CMK (cell line): Measurements from ENCODE around the gene PLPP3.

ENCODE experiments used
- DNase-seq: peaks from one replicate; pipeline ENCODE4 v3.0.0-alpha.2; 2010; ENCODE audit warnings: low read depth

PLPP3 gene

DNA sequence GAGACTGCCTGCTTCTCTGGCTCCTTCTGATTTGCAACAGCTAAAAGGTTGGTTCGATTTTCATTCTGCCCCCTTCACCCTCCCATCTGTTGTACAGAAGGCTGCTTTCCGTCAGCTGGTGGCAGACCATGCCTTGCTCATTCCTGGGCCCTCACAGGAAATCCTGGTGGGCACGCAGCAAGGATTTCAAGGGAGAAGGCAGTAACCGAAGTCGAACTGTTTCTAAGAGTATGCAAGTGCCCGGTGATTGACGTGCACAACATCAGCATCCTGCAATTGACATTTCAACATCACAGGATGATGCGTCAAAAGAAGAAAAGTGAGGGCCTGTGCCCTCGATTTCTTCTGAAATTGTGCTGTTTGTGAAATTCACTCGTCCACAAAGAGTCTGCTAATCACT, 83.8 kb downstream of the PLPP3 start:
- DNase-seq, result no peak

DNA sequence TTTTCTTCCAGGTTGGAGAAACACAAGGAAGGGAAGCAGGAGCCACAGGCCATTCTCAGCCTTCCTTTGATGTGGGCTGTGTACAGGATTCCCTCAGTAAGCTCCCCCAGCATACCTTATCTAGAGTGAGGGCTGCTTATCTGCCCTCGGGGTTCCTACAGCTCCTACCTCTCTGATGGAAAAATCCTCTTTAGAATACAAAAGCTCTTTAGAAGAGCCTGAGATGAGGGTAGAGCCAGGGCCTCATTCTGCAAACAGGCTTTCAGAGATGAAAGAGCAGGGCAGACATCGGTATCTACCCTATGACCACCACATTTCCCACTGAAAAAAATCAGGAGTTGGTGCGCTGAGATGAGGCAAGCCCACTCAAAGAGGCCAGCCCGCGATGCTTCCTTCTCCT, 85.1 kb downstream of the PLPP3 start:
- no peak for DNase-seq

DNA sequence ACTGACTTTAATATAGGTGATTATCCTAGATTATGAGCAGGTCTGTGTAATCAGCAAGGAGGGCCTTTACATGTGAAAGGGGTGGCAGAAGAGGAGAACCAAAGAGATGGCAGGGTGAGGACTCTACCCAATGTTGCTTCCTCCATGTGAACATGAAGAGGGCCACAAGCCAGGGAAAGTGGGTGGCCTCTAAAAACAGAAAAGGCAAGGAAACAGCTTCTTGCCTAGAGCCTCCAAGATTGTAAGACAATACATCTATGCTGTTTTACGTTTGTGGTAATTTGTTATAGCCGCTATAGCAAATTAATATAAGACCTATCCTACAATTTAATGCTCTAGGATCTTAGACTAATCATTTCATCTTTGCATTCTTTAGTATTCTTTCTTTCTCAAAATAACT, 85.5 kb downstream of the PLPP3 start:
- no peak for DNase-seq

DNA sequence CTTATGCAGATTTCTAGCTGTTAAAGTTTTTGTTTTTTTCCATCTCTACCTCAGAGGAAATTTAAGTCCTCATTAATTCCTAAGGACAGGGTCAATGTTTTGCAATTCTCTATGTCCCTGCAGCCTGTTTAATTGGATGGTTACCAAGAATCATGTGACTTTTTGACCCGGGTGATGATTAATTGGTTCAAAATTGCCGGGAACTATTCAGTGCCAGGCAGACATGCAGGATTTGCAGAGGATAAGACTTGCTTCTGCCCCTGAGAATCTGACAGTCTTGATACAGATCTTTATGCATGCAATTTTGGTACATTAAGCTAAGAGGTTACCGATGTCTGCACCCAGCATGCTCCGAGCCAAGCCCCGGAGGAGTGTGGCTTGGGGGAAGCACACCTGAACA, 87.9 kb downstream of the PLPP3 start:
- no peak for DNase-seq

DNA sequence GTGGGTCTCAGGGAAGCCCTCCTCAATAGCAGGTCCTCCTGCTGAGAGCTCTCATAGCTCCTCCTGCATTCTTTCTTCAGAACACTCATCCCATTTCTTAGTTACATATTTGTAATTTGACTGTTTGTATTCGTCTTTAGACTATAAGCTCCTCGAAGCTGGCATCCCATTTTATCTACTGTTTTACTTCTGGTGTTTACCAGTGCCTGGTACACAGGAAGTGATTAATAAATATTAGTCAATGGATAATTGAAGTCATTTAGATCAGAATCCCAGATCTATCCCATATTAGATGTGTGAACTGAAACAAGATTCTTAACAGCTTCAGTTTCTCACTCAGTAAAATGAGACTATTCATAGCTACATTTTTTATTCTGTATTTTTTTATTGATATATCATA, 88.7 kb downstream of the PLPP3 start:
- no peak for DNase-seq

DNA sequence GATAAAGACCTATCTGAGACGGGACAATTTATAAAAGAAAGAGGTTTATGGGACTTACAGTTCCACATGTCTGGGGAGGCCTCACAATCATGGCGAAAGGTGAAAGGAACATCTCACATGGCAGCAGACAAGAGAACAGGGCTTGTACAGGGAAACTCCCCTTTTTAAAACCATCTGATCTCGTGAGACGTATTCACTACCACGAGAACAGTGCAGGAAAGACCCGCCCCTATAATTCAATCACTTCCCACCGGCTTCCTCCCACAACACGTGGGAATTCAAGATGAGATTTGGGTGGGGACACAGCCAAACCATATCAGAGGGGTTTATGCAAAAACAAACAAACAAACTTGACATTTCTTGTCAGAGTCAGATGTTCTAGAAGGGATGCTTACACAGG, 89.7 kb downstream of the PLPP3 start:
- no peak for DNase-seq

DNA sequence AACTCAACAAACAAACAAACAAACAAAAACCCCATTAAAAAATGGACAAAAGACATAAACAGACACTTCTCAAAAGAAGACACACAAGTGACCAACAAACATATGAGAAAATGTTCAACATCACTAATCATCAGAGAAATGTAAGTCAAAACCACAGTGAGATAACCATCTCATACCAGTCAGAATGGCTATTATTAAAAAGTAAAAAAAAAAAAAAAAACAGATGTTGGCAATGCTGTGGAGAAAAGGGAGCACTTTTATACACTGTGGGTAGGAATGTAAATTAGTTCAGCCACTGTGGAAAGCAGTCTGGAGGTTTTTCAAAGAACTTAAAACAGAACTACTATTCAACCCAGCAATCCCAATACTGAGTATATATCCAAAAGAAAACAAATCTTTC, 94.7 kb downstream of the PLPP3 start:
- DNase-seq, result no peak

DNA sequence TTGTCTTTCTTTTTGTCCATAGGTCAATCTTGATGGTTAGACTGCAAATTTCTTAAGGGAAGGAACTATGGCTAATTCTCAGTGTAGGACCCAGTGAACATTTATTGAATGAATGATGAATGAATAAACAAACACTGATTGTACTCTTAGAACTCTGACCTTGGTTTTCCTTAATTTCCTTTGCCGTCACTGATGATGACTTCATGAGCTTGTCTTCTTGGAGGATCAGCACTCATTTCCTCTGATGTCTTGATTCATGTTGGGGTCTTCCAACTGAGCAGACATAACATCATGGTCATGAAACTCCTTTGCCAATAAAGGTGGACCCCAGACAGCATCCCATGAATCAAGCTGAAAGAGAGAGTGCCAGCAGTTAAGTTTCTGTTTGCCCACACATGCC, 96.3 kb downstream of the PLPP3 start:
- no peak for DNase-seq

DNA sequence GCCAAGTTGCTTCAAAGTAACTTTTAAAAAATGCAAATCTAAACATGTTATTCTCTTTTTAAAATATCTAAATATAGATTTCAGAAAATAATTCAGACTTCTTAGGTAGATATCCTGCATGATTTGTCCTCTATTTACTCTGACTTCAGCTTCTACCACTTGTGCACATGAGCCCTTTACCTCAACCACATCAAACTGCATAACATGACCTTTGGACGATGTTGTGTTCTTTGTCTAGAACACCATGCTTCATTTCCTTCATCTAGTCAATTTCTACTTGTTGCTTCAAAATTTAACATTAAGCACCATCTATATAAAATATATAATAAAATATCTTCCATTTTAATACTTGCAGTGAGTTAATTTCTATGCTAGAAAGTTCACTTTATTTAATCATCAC, 96.9 kb downstream of the PLPP3 start:
- no peak for DNase-seq

DNA sequence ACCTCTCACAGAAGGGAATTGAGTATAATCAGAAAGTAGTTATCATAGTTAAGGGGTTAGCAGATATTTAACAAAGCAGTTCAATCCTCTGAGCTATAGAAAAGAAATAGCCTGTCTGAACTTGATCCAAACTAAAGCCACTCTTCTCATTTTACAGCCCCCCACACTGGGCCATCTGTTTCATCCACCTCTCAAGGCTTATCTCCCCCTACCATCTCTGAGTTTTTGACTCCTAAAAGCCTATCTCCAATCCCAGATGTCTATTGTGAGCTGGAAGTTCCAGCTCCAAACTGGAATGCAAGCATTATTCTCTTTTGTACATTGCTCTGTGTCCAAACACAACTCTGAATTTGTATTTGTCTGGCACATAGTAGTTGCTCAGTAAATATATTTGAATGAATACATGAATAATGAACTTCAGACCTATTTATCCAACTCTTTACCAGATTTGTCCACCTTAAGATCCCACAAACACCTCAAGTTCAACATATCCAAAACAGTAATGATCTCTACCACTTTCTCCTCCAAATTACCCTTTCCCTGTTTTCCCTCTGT, 98.1 kb downstream of the PLPP3 start:
- no peak for DNase-seq

DNA sequence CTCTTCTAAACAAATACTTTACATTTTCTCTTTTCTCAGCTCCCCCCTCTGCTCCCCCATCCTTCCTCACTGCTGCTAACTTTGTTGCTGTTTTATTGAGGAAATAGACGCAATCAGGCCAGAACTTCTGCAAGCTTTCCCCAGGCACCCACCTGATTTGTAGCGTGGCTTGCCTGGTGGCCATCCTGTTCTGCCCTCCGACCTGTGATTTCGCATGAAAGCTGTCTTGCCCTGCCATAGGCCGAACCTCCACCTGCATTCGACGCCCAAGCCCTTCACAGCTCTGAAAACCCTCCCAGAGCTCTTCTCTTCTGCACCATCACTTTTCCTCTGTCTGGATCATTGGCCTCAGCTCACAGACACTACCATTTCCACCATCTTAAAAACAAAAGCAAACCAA, 100.6 kb downstream of the PLPP3 start:
- no peak for DNase-seq

DNA sequence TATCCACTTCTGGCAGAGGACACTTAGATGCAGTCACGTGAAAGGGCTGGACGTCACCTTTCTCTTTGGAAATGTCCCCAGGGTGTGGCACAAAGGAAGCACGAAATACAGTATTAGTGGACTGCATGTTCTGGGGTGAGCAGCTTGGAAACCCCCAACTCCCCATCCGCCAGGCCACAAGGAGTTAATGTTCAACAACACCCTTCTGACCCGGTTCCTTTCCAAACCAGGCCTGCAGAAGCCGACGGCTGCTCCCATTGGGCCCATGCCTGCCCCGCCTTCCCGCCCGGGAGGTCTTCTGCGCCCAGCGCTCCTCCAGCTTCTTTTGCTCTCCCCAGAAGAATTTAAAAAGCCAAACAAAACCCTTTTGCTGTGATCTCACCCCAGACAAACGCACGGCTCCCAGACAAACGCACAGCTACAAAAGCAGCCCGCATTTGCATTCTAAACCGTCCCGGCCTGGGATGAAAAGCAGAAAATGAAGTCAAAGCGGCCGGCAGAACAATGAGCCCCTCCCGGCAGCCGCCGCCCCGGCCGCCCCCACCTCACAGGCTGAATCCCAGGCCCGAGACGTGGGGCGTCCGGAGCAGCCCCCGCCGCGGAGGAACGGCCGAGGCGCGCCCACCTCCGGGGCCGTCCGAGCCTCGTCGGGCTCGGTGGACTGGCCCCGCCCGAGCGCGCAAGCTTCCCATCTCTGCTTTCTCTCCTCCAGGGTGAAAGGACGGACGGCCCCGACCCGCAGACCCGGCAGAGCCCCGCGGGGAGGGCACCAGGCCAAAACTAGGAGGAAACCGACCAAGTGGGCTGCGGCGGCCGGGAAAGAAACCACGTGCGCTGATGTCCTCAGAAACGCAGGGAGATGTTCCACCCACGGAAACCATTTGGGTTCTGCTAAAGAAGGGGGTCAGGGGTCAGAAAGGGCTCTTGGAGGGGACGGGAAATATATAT, 101.9 kb downstream of the PLPP3 start:
- no peak for DNase-seq

DNA sequence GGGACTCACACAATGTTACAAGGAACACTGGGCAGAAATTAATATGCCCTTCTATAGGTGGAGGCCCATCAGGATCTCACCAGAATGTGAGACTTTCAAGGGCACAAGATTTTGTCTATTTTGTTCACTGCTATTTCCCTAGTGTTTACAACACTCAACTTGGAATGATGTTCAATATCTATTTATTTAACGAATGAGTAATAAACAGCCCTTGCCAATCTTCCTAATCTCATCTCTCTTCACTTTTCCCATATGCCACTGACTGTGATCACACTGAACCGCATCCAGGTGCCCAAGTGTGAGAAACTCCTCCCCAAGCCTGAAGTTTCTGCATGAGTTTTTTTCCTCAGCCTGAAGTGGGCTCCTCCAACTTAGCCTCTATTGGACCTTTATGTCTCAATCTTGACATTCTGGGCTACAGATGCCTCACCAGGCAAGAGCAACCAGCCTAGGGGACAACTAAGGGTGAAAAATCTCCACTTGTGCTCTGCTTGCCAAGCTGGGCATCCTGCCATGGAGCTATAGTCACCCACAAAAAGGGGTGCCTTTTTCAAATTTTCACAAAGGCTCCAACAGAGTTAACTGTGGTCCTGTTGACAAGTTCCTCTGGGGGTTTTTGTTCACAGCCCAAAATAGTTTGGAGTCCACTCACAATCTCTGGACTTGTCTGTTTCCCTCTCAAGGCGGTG, 105.6 kb downstream of the PLPP3 start:
- DNase-seq, result no peak

DNA sequence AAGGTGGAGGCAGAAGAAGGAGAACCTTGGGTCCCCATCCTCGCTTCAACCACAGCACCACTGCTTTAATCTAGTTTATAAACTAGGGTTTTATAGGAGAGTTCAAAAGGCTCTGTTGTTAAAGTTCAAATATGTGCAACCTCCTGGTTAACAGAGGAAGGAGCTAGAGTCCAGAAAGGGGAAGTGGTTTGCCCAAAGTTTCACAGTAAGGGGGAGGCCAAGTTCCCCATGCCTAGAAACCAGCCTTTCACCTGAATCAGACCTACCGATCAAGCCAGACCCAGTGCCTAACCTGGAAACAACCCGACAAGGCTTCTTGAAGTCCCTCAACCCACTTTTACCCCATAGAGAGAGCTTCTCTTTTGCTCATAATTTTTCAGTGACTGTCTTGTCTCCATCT, 106.5 kb downstream of the PLPP3 start:
- no peak for DNase-seq

DNA sequence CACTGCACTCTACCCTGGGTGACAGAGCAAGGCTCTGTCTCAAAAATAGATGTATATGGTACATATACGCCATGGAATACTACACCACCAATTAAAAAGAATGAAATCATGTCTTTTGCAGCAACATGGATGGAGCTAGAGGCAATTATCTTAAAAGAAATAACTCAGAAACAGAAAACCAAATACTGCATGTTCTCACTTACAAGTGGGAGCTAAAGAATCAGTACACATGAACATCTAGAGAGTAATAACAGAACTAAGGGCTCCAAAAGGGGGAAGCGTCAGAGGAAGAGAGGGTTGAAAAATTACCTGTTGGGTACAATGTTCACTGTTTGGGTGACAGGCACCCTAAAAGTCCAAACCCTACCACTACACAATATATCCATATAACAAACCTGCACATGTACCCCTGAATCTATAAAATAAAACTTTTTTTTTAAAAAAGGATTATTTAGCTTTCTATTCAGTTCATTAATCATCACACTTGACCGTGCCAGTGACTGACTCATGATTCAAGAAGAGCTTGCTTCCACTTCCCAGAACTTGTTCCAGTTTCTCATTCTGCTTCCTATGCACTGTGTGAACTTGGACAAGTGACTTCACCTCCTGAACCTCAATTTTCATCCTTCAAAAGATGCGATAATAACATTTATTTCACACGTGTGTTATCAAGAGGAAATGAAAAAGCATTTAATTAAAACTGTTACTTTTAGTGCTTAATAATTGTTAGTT, 109.6 kb downstream of the PLPP3 start:
- no peak for DNase-seq

DNA sequence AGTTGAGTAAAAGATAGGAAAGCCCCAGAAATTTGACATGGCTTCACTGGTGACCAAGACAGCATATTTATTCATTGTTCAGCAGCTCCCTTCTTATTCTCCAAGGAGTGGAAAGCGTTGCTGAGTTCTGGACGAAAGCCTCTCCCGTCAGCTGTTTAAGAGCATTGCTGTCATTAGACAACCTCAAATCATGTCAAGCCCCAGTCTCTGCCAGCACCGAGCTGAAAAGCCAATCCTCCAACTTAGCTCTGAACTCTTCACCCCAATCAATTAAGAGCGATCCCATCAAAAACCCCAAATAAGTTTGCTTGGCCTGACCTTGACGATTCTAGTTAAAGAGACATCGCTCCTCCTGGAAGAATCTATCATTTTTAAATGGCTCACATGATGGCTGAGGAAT, 110.8 kb downstream of the PLPP3 start:
- no peak for DNase-seq

DNA sequence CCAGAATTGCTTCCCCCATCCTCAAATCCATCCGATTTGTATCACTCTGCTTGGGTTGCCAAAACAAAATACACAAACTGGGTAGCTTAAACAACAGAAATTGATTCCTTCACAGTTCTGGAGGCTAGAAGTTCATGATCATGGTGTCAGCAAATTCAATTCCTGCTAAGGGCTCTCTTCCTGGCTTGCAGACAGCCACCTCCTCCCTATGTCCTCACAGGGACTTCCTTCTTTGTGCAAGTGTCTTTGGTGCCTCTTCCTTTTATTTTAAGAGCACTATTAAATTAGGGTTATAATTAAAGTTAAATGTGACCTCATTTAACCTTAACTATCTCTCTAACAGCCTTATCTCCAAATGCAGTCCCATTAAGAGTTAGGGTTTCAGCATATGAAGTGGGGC, 112.8 kb downstream of the PLPP3 start:
- DNase-seq, result no peak

DNA sequence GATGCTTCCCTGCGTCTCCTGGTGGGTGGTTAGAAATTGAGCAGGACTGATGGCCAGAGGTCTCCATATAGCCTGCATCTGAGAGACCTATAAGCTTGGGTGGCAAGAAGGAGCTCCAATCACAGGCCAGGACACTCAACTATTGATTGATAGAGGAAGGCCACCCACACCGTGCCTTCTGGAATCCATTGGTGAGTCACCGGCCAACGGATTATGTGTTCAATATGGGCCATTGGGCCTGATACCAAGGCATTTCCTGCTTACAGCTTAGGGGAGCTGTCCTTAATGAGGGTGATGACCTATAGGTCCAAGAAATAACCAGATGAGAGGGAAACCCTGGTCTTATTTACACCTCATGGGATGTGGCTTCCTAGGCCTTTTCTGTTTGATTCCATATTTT, 115.1 kb downstream of the PLPP3 start:
- no peak for DNase-seq

DNA sequence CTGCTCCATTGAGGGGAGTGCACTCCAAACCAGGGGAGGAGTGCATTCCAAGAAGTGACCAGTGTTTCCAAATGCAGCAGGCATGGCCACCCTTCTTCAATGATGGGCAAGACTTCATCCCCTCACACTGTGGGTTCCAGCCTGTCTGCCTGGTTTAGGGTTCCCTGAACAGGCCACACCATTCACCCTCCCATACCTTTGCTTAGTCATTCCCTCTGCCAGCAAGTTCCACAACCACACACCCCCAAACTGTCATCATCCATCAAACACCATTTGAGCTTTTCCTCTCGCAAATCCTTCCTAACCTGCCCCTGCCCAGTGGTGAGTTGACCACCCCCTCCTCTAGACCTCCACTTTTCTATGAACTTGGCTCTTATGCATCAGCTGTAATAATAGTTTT, 116.0 kb downstream of the PLPP3 start:
- no peak for DNase-seq

DNA sequence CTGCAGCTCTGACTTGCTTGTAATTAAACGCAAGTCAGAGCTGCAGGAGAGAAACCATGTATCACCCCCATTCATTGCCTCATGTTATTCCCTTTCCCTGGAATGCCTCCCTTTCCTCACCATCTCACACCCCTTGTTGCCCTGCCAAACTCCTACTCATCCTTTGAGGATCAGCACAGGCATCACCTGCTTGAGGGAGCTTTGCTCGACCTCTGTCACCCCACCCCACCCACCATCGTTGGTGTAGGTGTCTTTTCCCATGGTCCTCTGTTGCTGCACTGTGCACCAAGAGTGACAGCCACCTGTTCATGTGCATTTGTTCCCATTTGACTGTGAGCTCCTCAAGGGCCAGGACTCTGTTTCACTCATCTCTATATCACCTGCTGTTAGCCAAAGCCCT, 117.2 kb downstream of the PLPP3 start:
- DNase-seq, result no peak

DNA sequence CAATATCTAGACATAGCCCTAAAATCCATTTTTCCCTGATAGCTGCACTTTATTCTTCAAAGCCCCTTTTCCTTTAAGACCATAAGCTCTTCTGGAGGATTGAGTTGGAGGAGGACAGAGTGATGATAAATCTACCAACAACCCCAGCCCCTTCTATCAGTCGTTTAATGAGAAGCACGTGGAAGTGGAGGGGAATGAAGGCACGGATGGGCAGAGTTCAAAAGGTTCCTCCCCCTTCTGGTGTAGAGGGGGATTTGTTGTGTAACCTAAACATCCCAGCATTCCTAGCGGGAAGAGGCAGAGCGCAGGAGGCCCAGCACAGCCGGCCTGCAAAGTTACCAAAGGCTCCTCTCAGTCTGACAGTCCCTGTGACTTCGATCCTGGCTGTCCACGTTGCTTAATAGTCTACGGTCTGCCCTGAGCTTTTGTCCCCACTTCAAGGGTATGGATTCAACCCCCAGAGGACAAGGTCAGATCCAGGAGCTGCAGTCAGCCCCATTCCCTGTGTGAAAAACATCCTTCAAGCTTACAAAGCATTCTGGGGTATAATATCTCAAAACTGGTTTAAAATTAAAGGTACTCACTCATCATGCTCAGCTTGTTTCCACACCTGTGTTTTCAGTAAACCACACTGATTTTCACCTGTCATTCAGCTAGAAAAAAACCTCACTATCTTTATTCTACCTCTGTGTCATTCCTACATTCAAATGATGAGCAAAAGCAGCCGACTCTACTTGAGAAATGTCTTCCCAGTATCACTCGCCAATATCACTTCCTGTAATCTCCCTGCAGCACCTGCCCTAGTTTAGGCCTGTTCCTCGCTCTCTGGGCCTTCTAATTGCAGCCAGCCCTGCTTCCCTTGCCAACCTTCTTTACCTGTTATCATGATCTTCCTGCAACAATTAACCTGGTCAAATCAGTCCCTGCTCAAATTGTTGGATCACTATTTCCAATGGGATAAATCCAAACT, 117.9 kb downstream of the PLPP3 start:
- no peak for DNase-seq
